ENCODE data around the gene CCDC102A.

DNA sequence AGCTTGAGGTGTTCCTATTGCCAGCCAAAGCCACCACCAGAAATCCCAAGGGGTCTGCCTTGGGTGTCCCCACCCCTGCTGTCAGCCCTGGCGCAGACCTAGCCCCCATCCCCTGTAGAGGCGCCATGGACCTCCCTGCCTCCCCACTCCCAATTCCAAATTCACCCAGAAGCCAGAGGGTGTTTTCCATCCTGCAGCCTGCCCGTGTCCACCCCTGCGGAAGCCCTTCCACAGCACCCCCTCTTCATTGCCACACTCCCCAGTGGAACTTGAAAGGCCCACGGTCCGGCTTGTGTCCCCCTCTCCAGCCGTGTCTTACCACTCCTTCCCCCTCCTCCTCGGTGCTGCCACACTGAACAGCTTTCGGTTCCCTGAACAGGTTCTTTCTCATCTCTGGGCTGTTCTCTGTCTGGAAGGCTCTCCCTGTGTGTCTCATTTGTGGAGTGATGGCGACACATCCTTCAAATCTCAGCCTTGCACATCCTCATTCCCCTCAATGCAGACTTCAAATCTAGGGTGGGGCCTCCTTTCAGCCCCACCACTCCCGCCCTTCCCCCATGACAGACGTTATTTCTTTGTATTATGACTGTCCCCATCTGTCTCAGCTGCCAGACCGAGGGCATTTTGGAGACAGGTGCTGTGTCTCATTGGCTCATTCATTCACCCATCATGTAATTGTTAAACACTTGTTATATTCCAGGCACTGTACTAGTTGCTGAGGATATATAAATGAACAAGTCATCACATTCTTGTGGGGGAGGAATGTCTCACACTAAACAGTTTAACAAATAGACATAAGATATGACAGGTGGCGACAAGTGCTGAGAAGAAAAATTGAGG, 42.4 kb upstream of the CCDC102A start:
- no peak for TF ChIP-seq POLR2A (IDR thresholded peaks at IDR 0.05)
- TF ChIP-seq, protein P1, sequence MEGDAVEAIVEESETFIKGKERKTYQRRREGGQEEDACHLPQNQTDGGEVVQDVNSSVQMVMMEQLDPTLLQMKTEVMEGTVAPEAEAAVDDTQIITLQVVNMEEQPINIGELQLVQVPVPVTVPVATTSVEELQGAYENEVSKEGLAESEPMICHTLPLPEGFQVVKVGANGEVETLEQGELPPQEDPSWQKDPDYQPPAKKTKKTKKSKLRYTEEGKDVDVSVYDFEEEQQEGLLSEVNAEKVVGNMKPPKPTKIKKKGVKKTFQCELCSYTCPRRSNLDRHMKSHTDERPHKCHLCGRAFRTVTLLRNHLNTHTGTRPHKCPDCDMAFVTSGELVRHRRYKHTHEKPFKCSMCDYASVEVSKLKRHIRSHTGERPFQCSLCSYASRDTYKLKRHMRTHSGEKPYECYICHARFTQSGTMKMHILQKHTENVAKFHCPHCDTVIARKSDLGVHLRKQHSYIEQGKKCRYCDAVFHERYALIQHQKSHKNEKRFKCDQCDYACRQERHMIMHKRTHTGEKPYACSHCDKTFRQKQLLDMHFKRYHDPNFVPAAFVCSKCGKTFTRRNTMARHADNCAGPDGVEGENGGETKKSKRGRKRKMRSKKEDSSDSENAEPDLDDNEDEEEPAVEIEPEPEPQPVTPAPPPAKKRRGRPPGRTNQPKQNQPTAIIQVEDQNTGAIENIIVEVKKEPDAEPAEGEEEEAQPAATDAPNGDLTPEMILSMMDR (IDR thresholded peaks at IDR 0.05), result no peak

Data from thyroid gland (tissue), 4 donors.